Measurements from ENCODE around the gene C4orf50. TPM values are rescaled to one million over a fixed set of nuclear protein-coding genes. Genes with fewer than 3 reads are reported as not detected.
A peak's percentile ranks its signal among the peaks of the same experiment; 100 is the strongest.

The C4orf50 gene
- total and polyA plus RNA-seq, 12 donors = 0.08 to 1.4 (median 0.56) TPM; not detected in 4

DNA sequence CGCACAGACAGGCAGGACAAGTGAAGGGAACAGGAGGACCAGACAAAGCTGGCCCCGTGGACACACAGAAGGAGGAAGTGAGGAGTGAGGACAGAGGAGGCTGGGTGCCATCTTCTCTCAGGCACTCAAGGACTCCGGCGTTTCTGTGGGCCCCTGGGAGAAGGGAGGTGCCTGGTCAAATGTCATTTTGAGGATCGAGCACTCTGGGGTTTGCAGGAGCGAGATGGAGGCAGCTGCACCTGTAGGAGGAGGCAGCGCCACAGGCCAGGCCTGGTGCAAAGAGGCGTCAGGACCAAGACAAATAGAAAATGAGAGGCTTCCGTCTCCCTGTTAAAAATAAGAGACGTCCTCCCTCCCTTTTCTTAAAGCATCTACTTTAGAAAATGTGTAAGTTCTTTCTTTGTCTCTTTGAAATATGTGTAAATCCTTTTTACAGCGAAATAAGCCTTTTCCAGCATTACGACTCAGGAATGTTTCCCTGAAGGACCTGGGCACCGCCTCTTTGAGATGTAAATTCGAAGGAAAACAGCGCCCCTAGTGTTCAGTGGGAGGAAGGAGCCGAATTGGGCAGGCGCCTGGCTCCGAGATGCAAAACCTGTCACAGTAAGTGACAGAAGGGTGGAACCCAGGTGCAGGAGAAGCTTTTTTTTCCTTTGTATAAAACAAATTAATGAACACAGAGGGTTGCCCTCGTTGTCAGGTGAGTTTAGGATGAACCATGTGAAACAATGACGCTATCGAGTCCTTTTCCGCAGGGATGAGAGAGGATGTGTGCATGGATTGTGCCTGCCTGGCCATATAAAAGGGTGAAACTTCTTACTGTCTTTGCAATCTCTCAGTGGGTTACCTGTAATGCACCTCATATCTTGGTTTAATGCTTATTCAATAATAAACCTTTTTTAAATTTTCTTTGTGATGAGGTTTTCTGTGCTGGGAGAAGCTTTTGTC, 1.4 kb upstream of the C4orf50 start:
- intact Hi-C loops (cut with DNase I) = no loop called here
- Histone ChIP-seq H3K4me3 (no peak overlapping the region), H3K27me3 (peaks cover 11% of the 10 kb centered on the region), H3K4me1 (replicated peaks in 1 of 2) (no peaks in the 10 kb centered on the region), H3K9me3 (replicated peaks in 1 of 3) (no peaks in the 10 kb centered on the region), H3K36me3 (replicated peaks in 1 of 2) (no peaks in the 10 kb centered on the region), H3K27ac (no peak overlapping the region)
- WGBS, 4 donors = 40 to 50% (median 43%) methylated on average over 18 to 22 of the region's 22 CpGs
- TF ChIP-seq, protein P1, sequence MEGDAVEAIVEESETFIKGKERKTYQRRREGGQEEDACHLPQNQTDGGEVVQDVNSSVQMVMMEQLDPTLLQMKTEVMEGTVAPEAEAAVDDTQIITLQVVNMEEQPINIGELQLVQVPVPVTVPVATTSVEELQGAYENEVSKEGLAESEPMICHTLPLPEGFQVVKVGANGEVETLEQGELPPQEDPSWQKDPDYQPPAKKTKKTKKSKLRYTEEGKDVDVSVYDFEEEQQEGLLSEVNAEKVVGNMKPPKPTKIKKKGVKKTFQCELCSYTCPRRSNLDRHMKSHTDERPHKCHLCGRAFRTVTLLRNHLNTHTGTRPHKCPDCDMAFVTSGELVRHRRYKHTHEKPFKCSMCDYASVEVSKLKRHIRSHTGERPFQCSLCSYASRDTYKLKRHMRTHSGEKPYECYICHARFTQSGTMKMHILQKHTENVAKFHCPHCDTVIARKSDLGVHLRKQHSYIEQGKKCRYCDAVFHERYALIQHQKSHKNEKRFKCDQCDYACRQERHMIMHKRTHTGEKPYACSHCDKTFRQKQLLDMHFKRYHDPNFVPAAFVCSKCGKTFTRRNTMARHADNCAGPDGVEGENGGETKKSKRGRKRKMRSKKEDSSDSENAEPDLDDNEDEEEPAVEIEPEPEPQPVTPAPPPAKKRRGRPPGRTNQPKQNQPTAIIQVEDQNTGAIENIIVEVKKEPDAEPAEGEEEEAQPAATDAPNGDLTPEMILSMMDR (IDR thresholded peaks at IDR 0.05) = peak; percentile 39 to 78 (median 62)
- no peak for TF ChIP-seq POLR2A (IDR thresholded peaks at IDR 0.05)
- peak in 6 of 7 donors; percentile 24 to 68 (median 44) for DNase-seq

DNA sequence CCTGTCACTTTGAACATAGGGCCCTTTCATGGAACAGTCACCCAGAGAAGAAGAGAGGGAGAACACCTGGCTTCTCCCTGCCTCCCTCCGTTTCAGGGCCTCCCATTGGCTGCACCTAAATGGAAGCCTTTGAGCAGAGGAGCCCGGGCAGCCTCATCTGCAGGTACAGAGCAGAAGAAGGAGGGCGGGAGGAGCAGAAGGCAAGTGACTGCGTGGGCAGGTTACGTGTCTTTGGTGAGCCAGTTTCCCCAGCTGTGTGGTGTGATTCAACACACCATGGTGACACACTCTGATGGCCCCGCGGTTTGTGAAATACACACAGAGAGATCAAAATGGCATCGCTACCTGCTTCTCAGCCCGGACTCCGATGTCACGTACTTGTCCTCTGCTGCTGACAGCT, 431 bp downstream of the C4orf50 start:
- no peaks in the 10 kb centered on the region for H3K4me1 ChIP-seq (replicated peaks in 1 of 2)
- H3K27me3 ChIP-seq = peaks cover 11% of the 10 kb centered on the region
- H3K4me3 ChIP-seq = no peak overlapping the region
- H3K36me3 ChIP-seq (replicated peaks in 1 of 2) = no peaks in the 10 kb centered on the region
- DNase-seq = no peak
- WGBS, 4 donors = 84 to 94% (median 89%) methylated on average over 11 of the region's 11 CpGs
- intact Hi-C loops (cut with DNase I) = no loop called here
- H3K27ac ChIP-seq = no peak overlapping the region
- no peaks in the 10 kb centered on the region for H3K9me3 ChIP-seq (replicated peaks in 1 of 3)
- no peak for TF ChIP-seq POLR2A (IDR thresholded peaks at IDR 0.05)
- TF ChIP-seq, protein P1 (IDR thresholded peaks at IDR 0.05) = no peak

DNA sequence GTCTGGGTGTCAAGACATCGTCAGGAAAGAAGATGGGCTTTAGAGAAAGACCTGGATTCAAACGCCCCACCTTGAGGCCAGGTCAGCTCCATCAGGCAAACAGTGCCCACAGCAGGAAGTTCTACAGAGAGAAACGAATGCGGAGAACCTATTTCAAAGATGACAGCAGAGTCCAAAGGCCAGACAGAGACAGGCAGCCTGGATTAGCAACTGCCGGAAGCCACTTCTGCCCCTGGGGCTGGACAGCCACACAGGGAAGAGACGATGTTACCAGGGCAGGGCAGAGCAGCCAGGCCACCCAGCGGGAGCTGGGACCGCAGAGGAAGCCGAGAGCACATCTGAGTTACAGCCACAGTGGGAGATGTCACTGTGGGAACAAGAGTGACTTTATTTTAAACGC, 1.2 kb downstream of the C4orf50 start:
- H3K27ac ChIP-seq = no peak overlapping the region
- DNase-seq = no peak
- TF ChIP-seq, protein P1 (IDR thresholded peaks at IDR 0.05) = no peak
- no peak for TF ChIP-seq POLR2A (IDR thresholded peaks at IDR 0.05)
- no peaks in the 10 kb centered on the region for H3K4me1 ChIP-seq (replicated peaks in 1 of 2)
- no peak overlapping the region for H3K4me3 ChIP-seq
- no peaks in the 10 kb centered on the region for H3K36me3 ChIP-seq (replicated peaks in 1 of 2)
- H3K9me3 ChIP-seq (replicated peaks in 1 of 3) = no peaks in the 10 kb centered on the region
- peaks cover 11% of the 10 kb centered on the region for H3K27me3 ChIP-seq
- WGBS, 4 donors = 65 to 75% (median 69%) methylated on average over 10 of the region's 10 CpGs
- intact Hi-C loops (cut with DNase I) = no loop called here

DNA sequence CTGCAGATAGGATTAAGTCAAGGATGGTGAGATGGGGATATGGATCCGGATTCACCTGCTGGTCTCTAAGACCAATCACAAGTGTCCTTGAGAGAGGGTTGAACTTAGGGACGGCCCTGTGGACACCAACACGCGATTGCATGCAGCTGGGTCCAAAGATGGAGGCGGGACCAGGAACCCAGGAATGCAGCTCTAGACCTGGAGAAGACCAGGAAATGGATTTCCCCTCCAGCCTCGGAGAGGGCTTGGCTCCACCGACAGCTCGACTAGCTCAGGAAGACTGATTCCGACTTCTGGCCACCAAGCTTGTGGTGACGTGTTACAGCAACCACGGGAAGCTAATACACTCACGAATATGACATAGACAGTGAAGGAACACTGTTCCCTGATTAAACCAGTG, 4.7 kb downstream of the C4orf50 start:
- Histone ChIP-seq H3K4me3 (no peak overlapping the region), H3K36me3 (replicated peaks in 1 of 2) (no peaks in the 10 kb centered on the region), H3K27me3 (no peaks in the 10 kb centered on the region), H3K4me1 (replicated peaks in 1 of 2) (no peaks in the 10 kb centered on the region), H3K27ac (no peak overlapping the region), H3K9me3 (replicated peaks in 1 of 3) (no peaks in the 10 kb centered on the region)
- intact Hi-C loops (cut with DNase I) = no loop called here
- 81 to 89% (median 87%) methylated on average over 12 of the region's 12 CpGs for WGBS, 4 donors
- TF ChIP-seq, protein P1 (IDR thresholded peaks at IDR 0.05) = no peak
- TF ChIP-seq POLR2A (IDR thresholded peaks at IDR 0.05) = no peak
- no peak for DNase-seq
